NCI-H1436 treated with DMSO at 0.1 percent for 48 hours (cell line): ENCODE results near the gene MPRIP.

Source experiments
- DNase-seq: peaks from one replicate; lab custom pipeline; 2025; lab: John Stamatoyannopoulos, UW

Gene MPRIP

GRCh38 chr17:17088541-17089525, 46.6 kb downstream of the MPRIP start:
- DNase-seq: no peak

DNA sequence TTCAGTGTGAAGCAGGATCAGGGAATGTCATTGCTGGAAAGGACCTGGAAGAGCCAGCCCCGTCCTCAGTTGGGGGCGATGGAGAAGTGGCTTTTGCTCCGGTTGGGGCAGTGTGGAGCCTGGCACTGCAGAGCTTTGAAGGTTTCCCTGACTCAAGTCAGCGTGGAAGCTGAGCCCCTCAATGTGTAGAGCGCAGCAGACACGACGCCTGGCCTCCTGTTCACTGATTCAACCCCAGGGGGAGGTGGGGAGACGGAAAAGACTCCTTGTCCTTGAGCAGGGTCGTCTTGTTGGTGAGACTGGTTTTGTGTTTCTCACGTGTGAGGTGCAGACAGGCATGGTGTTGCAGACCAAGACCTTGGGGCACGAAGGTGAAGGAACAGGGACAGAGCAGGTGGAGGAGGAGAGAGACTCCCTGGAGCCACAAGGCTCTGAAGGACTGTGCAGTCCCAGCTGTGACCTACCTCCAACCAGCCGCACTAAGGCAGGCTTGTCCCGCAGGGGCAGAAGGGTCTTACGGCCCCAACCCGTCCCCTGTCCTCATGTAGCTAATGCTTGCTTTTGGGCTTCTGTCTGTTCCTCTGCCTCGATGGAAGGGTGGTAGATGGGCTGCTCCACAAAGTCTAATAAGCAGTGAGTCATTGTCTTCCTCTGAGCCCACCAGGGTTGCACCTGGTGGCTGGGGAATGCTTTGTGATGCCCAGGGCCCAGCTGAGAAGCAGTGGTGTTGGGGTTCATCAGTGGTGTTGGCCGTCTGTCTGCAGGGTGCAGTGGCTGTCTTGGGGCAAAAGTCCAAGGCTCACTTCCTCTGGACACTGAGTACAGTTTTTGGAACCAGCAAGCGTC, 47.8 kb downstream of the MPRIP start:
- no peak for DNase-seq

DNA sequence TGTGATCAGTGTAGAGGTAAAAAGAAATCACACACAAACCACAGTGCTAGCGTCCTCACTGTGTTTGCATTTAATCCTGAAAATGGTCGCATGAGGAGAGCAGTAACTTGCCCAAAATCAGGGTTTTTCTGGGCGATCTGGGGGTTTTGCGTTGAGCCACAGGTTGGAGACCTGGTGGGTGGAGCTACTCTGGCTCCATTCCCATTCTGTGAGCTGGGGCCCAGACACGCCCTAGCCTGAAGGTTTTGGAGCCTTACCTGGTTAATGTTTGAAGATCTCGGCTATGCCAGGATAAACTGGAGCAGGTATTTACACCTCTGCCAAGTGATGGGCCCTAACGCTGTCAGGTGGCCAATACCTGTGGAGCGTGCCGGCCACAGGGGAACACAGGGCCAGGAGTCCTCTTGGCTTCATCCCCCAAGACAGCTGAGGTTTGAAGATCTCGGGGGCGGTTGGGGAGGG, 48.4 kb downstream of the MPRIP start:
- no peak for DNase-seq

DNA sequence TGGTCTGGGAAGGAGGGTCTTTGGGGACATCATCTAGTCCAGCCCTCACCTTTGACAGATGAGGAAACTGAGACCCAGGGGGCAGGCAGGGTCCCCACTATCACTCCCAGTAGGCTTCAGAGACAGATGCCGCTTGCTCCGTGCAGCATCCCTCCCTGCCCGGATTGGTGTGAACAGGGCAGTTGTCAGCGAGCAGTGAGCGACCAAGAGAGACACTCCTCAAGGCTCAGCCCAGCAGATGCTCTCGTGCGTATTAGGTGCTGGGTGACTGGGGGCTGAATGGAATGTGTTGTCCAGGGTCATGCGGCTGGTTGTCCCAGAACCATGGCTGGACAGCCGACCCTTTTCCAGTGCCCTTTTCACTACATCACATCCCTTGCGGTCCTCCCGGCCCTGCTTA, 49.0 kb downstream of the MPRIP start:
- no peak for DNase-seq

DNA sequence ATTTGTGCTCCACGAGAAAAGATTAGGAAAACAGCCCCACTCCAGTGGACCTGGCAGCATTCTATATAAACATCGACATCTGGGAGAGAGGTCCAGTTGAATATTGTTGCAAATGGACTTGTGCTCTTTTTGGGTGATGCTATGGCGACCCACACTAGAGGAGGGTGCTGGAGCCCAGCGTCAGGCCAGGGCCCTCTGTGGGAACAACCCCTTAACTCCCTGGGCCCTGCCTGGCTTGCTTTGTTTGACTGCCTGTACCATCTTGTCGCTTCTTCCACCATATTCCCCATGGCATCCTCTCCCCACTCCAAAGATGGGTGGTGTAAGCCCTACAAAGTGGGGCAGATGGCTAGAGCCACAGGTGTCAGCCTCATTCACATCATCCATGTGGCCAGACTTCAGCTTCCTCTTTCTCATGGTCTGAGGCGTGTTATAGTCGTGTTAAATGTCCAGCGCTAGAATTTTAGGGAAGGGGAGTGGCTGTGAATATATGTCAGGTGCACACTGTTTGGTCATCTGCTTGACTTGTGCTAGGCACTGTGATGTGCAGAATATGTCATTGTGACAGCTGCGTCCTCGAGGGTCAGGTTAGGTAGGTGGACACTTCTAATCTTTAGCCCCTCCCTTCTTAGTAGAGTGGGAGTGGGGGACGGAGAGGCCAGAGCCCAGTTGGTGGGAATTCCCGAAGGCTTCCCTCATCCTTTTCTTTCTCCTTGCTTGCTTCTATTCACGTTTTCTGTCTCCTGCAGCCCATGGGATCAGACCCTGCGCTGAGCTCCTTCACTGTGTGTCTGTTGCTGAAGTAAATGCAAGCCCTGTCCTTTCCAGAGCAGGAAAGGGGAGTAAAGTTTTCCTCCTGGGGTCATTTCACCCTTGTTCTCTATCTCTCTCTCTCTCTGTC, 49.8 kb downstream of the MPRIP start:
- DNase-seq: no peak

- no peak for DNase-seq
Observed at GRCh38 chr17:17093764-17094163, 51.5 kb downstream of the MPRIP start.

DNA sequence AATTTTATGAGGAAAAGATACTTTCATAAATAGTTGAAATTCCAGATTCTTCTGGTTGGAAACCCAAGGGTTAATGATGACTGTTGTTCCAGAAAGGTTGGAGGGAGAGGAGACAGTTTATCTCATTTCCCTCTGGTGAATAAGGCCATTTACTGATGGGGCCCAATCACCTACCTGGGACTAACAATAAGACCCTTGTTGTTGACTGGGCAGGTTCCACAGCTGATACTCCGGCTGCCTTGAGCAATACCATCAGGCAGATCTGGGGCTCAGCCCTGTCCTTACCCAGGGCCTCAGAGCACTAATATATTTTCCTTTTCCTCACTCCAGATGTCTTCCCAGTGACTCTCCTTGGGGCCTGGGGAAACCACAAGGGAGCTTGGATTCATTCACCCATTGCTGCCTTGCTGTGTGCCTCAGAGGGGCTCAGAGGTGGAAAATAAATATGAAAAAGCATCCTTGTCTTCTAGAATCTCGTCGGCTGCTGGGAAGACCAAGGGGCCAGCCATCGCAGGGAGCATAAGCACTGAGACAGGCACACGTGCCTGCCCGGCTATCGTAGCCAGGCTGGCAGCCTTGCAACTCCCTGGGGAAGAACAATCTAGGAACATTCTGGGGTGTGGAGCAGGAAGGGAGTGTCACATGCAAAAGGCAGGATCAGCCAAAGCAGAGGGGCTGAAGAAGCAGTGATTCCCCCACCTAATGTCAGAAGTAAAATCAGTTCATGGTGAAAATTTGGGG, 54.4 kb downstream of the MPRIP start:
- no peak for DNase-seq

DNA sequence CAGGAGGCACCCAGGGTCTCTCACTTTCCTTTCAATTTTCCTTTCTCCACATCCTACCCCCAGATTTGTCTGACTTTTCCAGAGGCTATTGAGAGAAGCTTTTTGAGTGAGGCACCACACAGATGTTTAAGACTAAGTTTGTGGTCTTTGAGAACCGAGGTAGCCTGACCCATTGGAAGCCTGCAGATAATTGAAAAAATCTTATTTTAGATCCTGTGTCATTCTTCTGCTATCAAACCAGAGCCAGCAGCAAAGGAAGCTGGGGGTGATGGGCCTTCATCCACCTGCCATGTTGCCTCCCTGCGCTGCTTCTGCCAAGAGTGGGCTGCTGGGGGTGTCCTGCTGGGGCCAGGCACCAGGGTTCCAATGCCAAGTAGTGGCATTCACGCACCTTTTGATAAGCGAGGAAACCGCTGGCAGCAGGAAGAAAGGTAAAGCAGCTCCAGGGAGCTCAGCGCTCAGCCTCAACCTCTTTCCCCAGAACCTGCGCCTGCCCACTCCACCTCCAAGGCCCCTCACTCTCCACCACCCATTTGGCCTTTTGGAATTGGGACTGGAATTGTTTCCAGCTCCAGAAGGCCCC, 55.6 kb downstream of the MPRIP start:
- no peak for DNase-seq

GRCh38 chr17:17098551-17099179, 56.4 kb downstream of the MPRIP start:
- no peak for DNase-seq

DNA sequence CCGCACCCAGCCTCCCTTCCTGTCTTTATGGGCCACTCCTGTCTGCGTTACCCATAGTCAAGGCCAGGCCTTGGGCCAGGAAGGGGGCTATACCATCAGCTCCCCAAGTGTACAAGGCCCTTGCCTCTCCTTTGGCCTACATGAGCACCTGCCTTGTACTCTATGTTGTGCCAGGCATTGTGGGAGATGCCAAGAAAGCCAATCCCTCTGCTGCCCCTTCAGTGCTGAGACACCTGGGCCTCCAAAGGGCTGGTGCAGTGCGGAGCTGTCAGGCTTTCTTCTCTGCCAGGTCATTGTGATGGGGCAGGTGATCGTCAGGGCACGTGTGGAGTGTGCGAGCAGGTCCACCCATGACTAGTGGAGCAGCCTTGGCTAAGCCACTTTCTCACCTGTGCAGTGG, 59.9 kb downstream of the MPRIP start:
- DNase-seq: no peak

DNA sequence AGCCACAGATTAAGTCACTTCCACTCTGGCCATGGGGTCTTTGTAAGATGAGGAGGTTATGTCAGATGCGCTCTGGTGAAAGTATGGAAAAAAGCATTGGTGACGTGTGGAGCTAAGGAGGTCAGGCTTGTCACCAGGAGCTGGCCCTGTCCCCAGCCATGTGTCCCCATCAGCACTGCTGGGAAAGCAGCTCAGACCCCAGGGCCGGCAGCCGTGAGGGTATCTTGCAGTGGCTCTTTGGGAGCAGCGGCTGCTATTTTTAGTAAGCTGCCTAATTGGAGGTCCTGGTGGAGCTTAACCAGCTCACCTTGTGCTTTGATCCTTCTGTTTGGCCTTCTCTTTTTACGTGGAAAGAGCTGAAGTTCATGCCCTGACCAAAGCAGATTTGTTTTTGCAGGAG, 60.9 kb downstream of the MPRIP start:
- DNase-seq: no peak

GRCh38 chr17:17104036-17104435, 61.8 kb downstream of the MPRIP start:
- no peak for DNase-seq

- no peak for DNase-seq
Observed at GRCh38 chr17:17104494-17104893, 62.2 kb downstream of the MPRIP start.

DNA sequence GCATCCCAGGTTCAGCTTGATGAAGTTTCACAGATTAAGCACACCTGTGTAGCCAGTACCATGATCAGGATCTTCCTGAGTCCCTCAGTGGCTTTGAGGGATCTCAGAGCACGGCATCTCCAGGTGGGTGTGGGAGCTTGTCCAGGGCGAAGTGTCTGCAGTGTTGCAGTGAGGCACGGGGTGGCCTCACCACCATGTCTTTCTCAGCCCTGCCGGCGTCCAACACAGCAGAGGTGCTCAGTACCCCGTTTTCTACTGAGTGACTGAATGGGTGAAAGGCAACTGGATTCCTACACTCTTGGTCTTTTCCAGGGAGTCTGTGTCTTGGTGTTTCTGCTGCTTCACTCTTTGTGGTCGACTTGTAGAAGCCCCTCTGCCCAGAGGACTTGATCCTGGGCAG, 63.7 kb downstream of the MPRIP start:
- no peak for DNase-seq

DNA sequence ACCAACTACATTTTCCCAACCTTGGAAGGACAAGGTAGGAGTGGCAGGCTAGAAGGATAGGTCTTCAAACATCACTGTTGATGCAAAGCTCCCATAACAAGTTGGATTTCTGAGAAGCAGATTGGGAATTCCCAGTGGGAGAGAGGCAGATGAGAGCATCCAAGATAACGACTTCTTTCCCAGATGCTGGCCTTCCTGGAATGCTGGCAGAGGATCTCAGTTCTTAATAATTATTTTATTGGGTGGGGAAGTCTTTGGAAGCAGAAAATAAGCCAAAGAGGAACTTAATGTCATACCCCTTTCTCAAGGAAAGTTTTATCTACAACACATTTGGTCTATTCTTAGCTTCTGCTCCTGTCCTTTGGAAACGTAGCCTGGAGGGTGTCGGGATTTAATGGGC, 64.5 kb downstream of the MPRIP start:
- no peak for DNase-seq

- DNase-seq: no peak
Observed at GRCh38 chr17:17107281-17107680, 65.0 kb downstream of the MPRIP start.

DNA sequence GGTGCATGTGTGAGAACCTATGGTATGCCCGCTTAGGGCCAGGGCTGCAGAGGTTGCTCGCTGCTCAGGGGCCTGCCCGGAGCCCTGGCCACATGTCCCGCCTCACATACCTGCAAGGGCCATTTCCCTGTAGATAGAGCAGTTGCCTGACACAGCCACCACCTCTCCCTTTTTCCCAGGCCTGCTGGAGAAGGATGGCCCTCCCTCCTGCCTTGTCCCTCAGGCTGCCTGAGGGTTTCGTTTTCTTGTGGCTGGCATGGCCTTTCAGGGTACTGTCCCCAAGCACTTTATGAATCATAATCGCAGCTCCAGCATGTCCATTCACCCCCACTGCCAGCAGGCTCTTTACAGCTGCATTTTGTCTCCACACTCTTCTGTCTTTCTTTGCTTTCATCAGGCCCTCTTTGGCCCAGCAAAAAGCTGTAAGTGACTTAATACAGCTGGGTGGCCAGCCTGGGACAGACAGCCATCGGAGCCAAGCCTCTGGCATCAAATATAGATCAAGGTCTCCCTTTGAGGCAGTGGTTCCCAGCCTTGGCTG, 65.7 kb downstream of the MPRIP start:
- DNase-seq: no peak

DNA sequence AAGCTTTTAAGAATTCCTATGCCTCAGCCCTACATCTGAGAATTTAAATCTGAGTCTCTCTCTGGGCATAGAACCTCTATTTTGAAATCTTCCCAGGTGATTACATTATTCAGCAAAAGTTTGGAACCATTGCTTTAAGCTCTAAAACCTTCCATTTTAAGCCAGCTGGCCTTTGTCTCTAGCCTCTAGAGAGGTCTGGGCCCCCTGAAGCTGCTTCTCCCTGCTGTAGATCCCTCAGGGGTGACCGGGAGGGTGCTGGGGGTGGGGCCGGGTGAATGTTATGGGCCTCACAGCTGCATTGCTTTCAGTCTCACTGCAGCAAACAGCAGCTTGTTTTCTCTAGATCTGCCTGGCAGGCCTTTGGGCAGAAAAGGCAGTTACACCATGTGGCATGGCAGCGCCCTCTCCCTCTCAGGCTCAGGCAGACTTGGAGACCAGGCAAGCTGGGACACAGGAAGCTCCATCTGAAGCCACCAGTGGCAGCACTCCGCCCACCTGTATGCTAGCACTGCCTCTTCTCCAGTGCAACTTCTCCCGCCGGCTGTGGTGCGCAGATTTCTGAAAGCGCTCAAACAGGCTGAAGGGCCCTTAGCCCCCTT, 66.3 kb downstream of the MPRIP start:
- no peak for DNase-seq

- no peak for DNase-seq
Observed at GRCh38 chr17:17109256-17109655, 67.0 kb downstream of the MPRIP start.

GRCh38 chr17:17109907-17110306, 67.7 kb downstream of the MPRIP start:
- DNase-seq: no peak
